Tibial nerve (tissue), 3 donors: Measurements from ENCODE around the gene CDKN2C.

Source experiments
- POLR2A ChIP-seq, 2 donors: fragments of 450-650 bp; IDR thresholded peaks; one replicate each; pipeline ENCODE4 v1.6.1; 2017; ENCODE audit warnings: antibody characterized with exemption in 2 of 2, mild to moderate bottlenecking in 2 of 2, moderate library complexity in 2 of 2
- TF ChIP-seq, protein P1 (sequence below), 5 experiments: fragments of 200-600 bp in 3 of 5; fragments of 450-650 bp in 2 of 5; sonication (generic) in 3 of 5; IDR thresholded peaks; one replicate each; pipeline ENCODE4 v1.5.1; 2016 to 2019; ENCODE audit warnings: antibody characterized with exemption in 5 of 5, mild to moderate bottlenecking in 3 of 5, moderate library complexity in 2 of 5

DNA sequence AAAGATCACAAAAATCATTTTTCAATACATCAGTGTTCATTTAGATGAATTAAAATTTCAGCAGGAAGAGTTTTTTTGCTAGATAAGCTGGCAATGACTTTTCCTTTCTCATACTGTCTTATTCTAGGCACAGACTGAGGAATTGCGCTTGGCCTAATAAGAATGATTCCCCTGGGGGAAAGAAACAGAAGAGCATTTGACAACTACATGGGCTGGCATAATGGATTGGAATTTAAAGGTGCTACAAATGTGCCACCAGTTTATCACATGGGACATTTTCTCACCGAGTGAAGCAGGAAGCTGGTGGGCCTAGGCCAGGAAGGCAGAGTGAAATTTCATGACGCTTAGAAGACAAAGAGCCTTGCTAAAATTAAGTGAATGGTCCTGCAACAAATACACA lies 39.3 kb downstream of the CDKN2C start:
- TF ChIP-seq, protein P1, sequence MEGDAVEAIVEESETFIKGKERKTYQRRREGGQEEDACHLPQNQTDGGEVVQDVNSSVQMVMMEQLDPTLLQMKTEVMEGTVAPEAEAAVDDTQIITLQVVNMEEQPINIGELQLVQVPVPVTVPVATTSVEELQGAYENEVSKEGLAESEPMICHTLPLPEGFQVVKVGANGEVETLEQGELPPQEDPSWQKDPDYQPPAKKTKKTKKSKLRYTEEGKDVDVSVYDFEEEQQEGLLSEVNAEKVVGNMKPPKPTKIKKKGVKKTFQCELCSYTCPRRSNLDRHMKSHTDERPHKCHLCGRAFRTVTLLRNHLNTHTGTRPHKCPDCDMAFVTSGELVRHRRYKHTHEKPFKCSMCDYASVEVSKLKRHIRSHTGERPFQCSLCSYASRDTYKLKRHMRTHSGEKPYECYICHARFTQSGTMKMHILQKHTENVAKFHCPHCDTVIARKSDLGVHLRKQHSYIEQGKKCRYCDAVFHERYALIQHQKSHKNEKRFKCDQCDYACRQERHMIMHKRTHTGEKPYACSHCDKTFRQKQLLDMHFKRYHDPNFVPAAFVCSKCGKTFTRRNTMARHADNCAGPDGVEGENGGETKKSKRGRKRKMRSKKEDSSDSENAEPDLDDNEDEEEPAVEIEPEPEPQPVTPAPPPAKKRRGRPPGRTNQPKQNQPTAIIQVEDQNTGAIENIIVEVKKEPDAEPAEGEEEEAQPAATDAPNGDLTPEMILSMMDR (IDR thresholded peaks at IDR 0.05), result no peak
- no peak for TF ChIP-seq POLR2A (IDR thresholded peaks at IDR 0.05)
